Measurements from ENCODE around the gene STX7. TPM values are rescaled to one million over a fixed set of nuclear protein-coding genes. Genes with fewer than 3 reads are reported as not detected.

The STX7 gene
- total and polyA plus RNA-seq, 2 donors (not counting 3 experiments of a cell fraction or from before 2014, with no cell fraction given) = 13.4 to 45.5 TPM

DNA sequence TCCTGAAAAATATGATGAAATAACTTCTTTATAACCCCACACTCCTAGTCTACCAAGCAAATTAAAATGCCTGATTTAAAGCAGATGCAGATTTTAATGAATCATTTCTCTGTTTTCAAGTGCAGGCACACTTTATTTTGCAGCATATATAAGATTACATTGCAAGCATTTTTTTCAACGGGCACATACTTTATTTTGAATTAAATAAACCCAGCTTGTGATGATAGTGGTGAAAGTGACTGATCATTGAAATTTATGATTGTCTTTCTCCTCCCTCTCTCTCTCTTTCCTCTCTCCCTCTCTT, 99.5 kb downstream of the STX7 start:
- no peak overlapping the region for H3K4me3 ChIP-seq (replicated peaks in 1 of 3; ENCODE audit: insufficient read depth in 1 of 3, low read depth in 1 of 3, low read length in 3 of 3)
- H3K4me2 ChIP-seq (ENCODE audit: insufficient read depth, low read length) = no peak overlapping the region
- no peak overlapping the region for H2AFZ ChIP-seq (ENCODE audit: low read depth, low read length)
- H3K36me3 ChIP-seq (ENCODE audit: control insufficient read depth in 2 of 2, extremely low read depth in 1 of 2, insufficient read depth in 2 of 2, low read length in 2 of 2) = no peaks in the 10 kb centered on the region
- ChIA-PET CTCF (interaction anchor here (3.0 kb wide), 1 partner anchor 134 kb away, joined by 9 read pairs; no protein-coding TSS in a partner anchor), POLR2A (no interaction called here)
- FAIRE-seq (no peak), DNase-seq (ENCODE audit: low read depth, low spot score) (no peak)
- H3K9ac ChIP-seq (replicated peaks; ENCODE audit: extremely low read depth, insufficient read depth, low read length) = no peak overlapping the region
- dilution Hi-C loops (cut with MboI; ENCODE audit: extremely low pct_ligation_motif_present, low sequenced_read_pairs) = no loop called here
- H4K20me1 ChIP-seq (replicated peaks; ENCODE audit: control insufficient read depth, extremely low read depth, insufficient read depth, low read length) = no peaks in the 10 kb centered on the region
- no peaks in the 10 kb centered on the region for H3K9me1 ChIP-seq (replicated peaks; ENCODE audit: control insufficient read depth, extremely low read depth, insufficient read depth, low read length)
- BruUV-seq (replicated peaks) = no TSS peak
- intact Hi-C loops (cut with micrococcal nuclease) = no loop called here
- H3K9me3 ChIP-seq (replicated peaks; ENCODE audit: control insufficient read depth, insufficient read depth, low read length) = no peaks in the 10 kb centered on the region
- TF ChIP-seq, protein P1, sequence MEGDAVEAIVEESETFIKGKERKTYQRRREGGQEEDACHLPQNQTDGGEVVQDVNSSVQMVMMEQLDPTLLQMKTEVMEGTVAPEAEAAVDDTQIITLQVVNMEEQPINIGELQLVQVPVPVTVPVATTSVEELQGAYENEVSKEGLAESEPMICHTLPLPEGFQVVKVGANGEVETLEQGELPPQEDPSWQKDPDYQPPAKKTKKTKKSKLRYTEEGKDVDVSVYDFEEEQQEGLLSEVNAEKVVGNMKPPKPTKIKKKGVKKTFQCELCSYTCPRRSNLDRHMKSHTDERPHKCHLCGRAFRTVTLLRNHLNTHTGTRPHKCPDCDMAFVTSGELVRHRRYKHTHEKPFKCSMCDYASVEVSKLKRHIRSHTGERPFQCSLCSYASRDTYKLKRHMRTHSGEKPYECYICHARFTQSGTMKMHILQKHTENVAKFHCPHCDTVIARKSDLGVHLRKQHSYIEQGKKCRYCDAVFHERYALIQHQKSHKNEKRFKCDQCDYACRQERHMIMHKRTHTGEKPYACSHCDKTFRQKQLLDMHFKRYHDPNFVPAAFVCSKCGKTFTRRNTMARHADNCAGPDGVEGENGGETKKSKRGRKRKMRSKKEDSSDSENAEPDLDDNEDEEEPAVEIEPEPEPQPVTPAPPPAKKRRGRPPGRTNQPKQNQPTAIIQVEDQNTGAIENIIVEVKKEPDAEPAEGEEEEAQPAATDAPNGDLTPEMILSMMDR (IDR thresholded peaks at IDR 0.05; ENCODE audit: extremely low read depth in 1 of 2, insufficient read depth in 1 of 2, low read depth in 1 of 2, low read length in 2 of 2) = no peak
- TF ChIP-seq MYC (IDR thresholded peaks at IDR 0.05; ENCODE audit: low read depth, low read length) (no peak), GATA2 (IDR thresholded peaks at IDR 0.05; ENCODE audit: insufficient read depth, insufficient read length, low read depth, low read length) (no peak), POLR2A (IDR thresholded peaks at IDR 0.05; ENCODE audit: low read depth, low read length) (no peak), POLR2AphosphoS5 (IDR thresholded peaks at IDR 0.05; ENCODE audit: insufficient read depth, low read depth, low read length) (no peak), EZH2 (IDR thresholded peaks at IDR 0.05; ENCODE audit: borderline replicate concordance, low read depth, low read length, severe bottlenecking) (no peak), FOS (IDR thresholded peaks at IDR 0.05; ENCODE audit: borderline replicate concordance, insufficient read depth, low read length) (no peak), JUN (IDR thresholded peaks at IDR 0.05; ENCODE audit: borderline replicate concordance, insufficient read depth, insufficient read length, low read depth) (no peak)
- TF ChIP-seq, protein P2, sequence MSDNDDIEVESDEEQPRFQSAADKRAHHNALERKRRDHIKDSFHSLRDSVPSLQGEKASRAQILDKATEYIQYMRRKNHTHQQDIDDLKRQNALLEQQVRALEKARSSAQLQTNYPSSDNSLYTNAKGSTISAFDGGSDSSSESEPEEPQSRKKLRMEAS (IDR thresholded peaks at IDR 0.05; ENCODE audit: insufficient read depth, insufficient read length) = no peak
- H3K79me2 ChIP-seq (ENCODE audit: control insufficient read depth, insufficient read depth, low read length) = no peaks in the 10 kb centered on the region
- no peak overlapping the region for H3K27ac ChIP-seq (ENCODE audit: insufficient read depth, low read depth, low read length)
- peaks cover 6 to 21% of the 10 kb centered on the region in 2 experiments for H3K27me3 ChIP-seq (ENCODE audit: control insufficient read depth in 2 of 2, insufficient read depth in 2 of 2, low read length in 2 of 2)
- no peaks in the 10 kb centered on the region for H3K4me1 ChIP-seq (ENCODE audit: control insufficient read depth, extremely low read depth, insufficient read depth, low read length)

All from endothelial cell of umbilical vein (primary cell).